Astrocyte (in vitro differentiated cells and primary cell): ENCODE measurements around the gene ZNF780B.

ENCODE experiments used
- EZH2 ChIP-seq: IDR thresholded peaks from 2 replicates; pipeline ENCODE4 v1.6.1; 2012; ENCODE audit warnings: mild to moderate bottlenecking, low read length, inconsistent platforms; ENCODE audit not compliant: insufficient read depth
- TF ChIP-seq, protein P1 (sequence below): IDR thresholded peaks from 2 replicates; pipeline ENCODE4 v1.5.1; 2011; ENCODE audit warnings: low read depth, mild to moderate bottlenecking, inconsistent platforms, low read length, moderate library complexity; ENCODE audit not compliant: insufficient read depth

GRCh38 chr19:40101813-40102212, 45.8 kb upstream of the ZNF780B start:
- TF ChIP-seq, protein P1, sequence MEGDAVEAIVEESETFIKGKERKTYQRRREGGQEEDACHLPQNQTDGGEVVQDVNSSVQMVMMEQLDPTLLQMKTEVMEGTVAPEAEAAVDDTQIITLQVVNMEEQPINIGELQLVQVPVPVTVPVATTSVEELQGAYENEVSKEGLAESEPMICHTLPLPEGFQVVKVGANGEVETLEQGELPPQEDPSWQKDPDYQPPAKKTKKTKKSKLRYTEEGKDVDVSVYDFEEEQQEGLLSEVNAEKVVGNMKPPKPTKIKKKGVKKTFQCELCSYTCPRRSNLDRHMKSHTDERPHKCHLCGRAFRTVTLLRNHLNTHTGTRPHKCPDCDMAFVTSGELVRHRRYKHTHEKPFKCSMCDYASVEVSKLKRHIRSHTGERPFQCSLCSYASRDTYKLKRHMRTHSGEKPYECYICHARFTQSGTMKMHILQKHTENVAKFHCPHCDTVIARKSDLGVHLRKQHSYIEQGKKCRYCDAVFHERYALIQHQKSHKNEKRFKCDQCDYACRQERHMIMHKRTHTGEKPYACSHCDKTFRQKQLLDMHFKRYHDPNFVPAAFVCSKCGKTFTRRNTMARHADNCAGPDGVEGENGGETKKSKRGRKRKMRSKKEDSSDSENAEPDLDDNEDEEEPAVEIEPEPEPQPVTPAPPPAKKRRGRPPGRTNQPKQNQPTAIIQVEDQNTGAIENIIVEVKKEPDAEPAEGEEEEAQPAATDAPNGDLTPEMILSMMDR = no peak
- TF ChIP-seq EZH2 = no peak
